Measurements from ENCODE around the gene SPN.
"Not testable (repeated sequence)": the region's sequence is repeated elsewhere in the genome, so short reads cannot be mapped to it uniquely, and the experiment has no call there.

SPN gene, protein sequence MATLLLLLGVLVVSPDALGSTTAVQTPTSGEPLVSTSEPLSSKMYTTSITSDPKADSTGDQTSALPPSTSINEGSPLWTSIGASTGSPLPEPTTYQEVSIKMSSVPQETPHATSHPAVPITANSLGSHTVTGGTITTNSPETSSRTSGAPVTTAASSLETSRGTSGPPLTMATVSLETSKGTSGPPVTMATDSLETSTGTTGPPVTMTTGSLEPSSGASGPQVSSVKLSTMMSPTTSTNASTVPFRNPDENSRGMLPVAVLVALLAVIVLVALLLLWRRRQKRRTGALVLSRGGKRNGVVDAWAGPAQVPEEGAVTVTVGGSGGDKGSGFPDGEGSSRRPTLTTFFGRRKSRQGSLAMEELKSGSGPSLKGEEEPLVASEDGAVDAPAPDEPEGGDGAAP

DNA sequence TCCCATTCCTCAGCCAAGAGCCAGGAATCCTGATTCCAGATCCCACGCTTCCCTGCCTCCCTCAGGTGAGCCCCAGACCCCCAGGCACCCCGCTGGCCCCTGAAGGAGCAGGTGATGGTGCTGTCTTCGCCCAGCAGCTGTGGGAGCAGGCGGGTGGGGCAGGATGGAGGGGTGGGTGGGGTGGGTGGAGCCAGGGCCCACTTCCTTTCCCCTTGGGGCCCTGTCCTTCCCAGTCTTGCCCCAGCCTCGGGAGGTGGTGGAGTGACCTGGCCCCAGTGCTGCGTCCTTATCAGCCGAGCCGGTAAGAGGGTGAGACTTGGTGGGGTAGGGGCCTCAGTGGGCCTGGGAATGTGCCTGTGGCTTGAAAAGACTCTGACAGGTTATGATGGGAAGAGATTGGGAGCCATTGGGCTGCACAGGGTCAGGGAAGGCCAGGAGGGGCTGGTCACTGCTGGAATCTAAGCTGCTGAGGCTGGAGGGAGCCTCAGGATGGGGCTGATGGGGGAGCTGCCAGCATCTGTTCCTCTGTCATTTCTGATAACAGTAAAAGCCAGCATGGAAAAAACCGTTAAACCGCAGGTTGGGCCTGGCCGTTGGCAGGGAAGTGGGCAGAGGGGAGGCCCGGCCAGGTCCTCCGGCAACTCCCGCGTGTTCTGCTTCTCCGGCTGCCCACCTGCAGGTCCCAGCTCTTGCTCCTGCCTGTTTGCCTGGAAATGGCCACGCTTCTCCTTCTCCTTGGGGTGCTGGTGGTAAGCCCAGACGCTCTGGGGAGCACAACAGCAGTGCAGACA is at the start of gene SPN:
SPN (plus strand) TSS at position 232 of the 791 bp plus-strand sequence; CDS start at position 714, 482 bp downstream.
- DNase-seq (ENCODE audit: low spot score): no peak

DNA sequence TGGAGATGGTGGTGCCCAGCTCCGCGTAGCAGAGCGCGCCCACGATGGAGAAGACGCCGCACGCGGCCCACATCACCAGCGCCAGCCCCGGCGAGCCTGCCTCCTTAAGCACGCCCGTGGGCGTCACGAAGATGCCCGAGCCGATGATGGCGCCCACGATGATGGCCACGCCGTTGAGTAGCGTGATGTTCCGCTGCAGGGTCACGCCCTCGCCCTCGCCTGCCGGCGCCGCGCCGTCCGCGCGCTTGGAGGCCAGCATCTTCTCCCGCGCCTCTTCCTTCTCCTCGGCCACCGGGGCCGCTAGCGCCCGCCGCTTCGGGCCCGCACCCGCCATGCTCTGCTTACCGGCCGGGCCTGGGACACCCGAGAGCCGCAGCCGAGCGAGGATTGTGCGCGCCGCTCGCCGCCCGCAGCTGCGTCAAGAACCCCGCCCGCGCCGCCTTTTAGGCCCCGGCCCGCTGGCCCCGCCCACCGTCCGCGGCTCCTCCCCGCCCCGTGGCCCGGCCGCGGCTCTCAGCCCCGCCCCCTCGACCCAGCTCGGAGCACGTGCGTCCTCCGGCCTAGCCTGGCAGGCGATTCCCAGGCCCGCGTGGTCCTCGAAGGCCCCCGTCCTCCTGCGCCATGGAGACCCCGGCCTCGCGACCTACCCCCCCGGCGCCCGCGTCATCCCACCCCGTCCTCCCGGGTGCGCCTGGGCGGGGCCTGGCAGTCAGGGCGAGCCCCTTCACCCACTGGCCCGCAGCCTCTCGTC is 49.6 kb upstream of the SPN start:
- DNase-seq (ENCODE audit: low spot score): peak; percentile 85

DNA sequence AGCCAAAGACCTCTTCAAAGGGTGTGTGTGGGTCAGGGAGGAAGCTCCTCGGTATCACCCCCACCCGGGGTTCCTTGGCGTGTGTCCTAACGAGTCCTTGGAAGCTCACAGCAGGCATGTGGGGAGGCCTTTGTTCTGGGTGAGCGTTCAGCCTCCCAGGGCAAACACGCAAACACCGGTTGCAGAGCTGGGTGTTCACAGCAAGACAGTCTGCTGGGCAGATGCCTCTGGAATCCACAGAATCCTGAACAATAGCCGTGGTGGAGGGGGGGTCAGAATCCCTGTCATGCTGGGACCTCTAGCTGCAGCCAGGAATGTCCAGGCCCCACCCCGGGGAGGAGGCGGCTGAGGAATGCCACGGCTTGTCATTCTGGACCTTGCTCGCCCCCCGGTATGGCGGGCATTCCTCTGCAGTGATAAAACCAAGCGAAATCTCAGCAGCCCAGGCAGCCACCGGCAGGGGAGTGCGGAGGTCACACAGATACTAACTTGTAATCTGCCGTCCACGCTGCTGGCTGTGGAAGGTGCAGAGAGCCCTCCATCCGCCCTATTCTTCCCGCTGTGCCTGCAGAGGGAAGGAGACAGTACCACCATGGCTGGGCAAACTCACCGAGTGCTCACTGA is 48.2 kb upstream of the SPN start:
- not testable (repeated sequence) for DNase-seq (ENCODE audit: low spot score)

DNA sequence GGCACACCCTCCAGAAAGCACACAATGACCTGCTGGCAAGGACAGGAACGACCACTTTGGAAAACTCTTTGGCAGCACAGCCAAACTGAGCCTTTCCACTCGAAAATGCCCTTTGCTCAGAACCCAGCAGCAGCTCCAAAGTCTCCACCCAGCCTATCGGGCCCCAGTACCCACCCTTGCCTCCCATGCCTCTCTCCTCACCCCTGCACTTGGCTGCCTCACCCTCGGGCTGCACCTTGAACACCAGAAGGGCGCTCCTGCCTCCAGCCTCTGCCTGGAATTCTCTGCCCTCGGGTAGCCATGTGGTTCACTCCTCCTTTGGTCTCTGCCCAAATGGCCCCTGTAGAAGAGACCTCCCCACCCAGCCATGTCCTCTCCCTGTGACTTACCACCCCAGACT is 46.9 kb upstream of the SPN start:
- DNase-seq (ENCODE audit: low spot score): not testable (repeated sequence)

DNA sequence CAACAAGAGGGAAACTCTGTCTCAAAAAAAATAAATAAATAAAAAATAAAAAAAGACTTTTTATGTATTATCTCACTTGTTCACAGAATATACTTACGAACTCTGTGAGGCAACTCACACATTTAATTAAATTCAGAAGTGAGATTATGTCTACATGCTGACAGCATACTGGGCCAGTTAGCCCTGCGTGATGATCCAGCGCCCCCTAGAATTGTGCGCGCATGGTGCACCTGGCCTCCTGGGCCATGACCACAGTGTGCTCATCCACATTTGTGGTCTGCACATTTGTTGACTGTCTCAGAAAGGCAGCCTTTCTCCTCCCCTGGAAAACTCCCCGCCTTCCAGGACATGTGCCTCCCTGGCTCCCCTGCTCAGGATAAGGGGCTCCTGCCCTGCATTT is 42.5 kb upstream of the SPN start:
- peak; percentile 9 for DNase-seq (ENCODE audit: low spot score)

DNA sequence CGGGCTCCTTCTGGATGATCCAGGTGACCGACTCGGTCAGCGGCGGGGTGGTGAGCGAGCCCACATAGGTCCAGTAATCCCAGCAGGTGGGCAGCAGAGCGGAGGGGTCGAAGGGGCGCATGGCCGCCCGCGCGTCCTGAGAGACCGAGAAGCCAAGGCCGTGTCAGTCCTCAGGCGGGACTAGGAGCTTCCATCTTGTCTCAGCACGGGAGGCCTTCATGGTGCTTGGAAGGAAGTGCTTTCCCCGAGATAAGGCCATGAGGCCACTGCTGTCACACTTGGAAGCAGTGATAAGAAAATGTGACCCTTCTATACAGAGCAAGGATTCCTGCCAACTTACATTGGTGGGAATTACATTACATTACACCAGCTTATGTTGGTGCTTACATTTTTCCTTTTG is 40.3 kb upstream of the SPN start:
- DNase-seq (ENCODE audit: low spot score): not testable (repeated sequence)

DNA sequence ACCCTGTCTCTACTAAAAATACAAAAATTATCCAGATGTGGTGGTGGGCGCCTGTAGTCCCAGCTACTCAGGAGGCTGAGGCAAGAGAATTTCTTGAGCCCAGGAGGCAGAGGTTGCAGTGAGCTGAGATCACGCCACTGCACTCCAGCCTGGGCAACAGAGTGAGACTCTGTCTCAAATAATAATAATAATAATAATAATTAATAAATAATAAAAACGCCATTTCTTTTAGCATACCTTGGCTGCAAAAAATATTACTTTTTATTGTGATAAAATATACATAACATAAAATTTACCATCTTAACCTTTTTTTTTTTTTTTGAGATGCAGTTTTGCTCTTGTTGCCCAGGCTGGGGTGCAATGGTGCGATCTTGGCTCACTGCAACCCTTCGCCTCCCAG is 39.8 kb upstream of the SPN start:
- DNase-seq (ENCODE audit: low spot score): not testable (repeated sequence)

DNA sequence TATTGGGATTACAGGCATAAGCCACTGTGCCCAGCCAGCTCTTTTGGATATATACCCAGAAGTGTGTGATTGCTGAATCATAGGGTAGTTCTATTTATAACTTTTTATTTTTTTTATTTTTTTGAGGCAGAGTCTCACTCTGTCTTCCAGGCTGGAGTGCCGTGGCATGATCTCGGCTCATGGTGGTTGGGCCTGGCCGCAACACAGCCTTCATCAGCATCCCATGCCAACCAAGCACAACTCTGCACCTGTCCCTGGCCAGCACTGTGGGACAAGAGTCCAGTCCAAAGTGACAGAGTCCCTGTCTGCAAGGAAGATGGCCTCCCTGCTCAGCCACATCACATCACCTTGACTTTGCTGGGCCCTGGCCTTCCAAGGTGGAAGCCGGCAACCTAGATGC is 37.9 kb upstream of the SPN start:
- not testable (repeated sequence) for DNase-seq (ENCODE audit: low spot score)

DNA sequence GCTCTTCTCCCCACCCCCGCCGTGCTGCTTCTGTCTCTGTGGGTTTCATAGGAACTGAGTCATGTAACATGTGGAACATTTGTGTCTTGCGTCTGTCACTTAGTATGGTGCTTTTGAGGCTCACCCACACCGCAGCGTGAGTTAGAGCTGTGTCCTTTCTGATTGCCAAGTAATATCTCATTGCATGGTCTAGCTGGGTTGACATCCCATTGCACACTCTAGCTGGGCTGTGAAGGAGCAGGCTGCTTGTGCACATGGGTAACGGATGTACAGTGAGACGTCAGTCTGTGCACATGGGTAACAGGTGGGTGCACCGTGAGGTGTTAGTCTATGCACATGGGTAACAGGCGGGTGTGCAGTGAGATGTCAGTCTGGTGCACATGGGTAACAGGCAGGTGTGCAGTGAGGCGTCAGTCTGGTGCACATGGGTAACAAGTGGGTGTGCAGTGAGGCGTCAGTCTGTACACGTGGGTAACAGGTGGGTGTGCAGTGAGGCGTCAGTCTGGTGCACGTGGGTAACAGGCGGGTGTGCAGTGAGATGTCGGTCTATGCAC is 36.2 kb upstream of the SPN start:
- not testable (repeated sequence) for DNase-seq (ENCODE audit: low spot score)

DNA sequence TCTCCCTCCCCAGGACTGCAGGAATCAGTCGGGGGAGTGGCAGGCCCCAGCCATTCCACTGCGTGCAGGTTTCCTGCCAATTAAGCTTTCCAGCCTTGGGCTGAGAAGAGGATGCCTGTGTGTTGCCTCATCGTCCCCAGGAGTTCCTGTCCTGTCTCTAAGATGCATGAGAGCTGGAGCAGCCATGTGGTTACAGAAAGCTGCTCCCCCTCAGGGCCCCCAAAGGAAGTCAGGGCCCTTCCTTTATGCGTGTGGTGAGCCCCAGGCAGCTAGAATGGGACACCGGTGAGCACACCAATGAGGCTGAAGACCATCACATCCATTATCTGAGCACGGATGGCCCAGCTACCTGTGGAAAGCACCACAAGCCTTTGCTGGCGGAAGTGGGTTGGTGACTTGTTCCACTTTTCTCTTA is 35.4 kb upstream of the SPN start:
- DNase-seq (ENCODE audit: low spot score): not testable (repeated sequence)

DNA sequence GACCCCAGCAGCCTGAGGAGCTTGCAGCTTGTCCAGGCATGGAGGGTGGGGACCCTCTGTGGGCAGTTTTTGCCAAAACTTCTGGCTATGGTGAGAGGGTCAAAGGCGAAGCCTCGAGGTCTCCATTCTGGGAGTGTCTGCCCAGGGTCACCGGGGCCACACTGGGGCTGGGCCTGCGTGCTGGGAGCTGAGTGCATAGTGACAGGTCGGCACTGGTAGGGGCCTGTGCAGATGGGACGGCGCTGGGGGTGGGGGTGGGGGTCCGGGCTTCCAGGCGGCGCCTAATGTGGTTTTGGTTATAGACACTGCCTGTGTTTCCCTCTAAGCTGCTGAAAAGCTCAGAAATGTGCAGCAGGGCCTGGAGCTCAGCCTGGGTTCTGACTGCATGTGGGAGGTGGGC is 34.3 kb upstream of the SPN start:
- DNase-seq (ENCODE audit: low spot score): not testable (repeated sequence)

DNA sequence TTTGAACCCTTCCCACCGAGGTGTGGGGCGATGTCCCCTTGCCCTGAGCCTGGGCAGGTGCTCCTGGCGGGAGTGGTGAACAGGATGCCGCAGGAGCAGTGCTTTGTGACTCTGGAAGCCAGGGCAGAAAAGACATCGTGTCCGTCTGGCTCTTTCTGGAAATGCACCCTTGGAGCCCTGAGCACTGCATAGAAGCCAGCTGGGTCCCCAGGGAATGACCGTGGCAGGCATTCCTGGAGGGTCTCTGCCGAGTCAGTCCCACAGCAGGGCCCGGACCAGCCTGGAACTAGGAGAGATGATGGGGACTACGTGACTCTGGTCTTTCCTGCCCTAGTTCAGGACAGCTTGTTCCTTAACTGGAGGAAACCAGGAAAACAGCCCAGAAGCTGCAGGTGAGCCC is 33.7 kb upstream of the SPN start:
- DNase-seq (ENCODE audit: low spot score): not testable (repeated sequence)

DNA sequence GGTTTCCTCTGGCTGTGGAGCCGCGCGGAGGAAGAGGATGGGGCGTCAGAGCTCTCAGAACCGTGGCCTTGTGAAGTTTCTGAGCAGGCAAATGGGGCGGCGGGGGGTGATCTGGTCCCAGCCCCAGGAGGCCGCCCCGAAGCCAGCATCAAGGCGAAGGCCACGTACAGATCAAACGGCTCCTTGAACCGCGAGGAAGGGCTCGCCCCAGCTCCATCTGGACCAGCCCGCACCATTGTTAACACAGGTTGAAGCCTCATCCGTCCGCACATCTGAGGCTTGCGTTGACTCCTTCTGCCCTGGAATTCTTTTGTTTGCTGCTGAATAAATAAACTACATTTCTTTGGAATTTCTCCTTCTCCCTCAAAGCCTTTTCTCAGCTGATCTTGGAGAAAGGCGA is 31.4 kb upstream of the SPN start:
- DNase-seq (ENCODE audit: low spot score): not testable (repeated sequence)

DNA sequence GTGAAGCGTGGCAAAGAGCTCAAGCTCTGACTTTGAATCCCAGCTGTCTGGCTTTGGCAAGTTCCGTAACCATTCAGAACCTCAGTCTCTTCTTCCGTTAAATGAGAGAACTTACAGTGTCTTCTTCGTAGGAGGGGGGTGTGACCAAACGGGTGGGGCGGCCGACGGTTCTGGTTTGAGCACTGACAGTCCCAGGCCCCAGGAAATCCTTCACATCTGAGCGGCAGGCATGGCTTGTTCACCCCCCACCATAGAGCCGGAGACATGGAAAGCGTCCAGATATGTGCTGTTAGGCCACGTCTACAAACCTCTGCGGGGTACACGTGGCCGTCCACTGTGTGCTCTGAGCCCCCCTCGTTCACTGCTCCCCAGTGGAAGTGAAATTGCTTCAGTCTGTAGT is 27.1 kb upstream of the SPN start:
- DNase-seq (ENCODE audit: low spot score): not testable (repeated sequence)

DNA sequence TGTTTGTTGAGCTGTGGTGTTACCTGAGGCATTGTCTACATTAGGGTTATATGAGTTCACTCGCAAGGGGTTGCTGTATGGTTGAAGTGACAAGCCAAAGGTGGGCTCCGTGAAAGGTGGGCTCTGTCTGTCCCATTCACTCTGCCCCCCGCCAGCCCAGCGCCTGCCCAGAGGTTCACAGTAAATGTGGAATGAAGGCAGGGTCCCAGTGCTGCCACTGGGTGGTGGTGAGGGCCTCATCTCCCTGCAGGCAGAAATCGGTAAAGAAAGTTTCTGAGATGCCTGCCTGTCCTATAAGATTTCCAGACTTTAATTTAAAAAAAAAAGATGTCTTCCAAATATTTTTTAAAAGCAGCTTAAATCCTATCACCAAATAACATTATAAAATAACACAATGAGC is 26.7 kb upstream of the SPN start:
- DNase-seq (ENCODE audit: low spot score): not testable (repeated sequence)

DNA sequence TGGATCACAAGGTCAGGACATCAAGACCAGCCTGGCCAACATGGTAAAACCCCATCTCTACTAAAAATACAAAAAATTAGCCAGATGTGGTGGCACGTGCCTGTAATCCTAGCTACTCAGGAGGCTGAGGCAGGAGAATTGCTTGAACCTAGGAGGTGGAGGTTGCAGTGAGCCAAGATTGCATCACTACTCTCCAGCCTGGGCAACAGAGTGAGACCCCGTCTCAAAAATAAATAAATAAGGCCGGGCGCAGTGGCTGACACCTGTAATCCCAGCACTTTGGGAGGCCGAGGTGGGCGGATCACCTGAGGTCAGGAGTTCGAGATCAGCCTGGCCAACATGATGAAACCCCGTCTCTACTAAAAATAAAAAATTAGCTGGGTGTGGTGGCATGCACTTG is 24.3 kb upstream of the SPN start:
- DNase-seq (ENCODE audit: low spot score): not testable (repeated sequence)

DNA sequence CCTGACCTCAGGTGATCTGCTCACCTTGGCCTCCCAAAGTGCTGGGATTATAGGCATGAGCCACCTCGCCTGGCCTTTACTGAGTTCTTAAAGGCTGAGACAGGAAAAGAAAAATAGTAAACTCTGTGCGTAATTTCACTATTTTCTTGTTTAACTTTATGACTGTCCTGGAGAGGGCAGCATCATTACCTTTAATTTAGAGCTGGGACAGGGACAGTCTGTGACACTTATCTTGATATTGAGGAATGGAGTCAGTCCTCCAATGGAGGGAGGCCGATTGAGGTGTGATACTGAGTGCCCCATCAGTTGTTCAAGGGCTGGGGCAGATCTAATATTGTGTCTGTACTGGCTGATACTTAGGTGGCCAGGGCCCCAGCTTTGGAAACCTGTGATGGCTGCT is 21.5 kb upstream of the SPN start:
- peak; percentile 9 for DNase-seq (ENCODE audit: low spot score)

DNA sequence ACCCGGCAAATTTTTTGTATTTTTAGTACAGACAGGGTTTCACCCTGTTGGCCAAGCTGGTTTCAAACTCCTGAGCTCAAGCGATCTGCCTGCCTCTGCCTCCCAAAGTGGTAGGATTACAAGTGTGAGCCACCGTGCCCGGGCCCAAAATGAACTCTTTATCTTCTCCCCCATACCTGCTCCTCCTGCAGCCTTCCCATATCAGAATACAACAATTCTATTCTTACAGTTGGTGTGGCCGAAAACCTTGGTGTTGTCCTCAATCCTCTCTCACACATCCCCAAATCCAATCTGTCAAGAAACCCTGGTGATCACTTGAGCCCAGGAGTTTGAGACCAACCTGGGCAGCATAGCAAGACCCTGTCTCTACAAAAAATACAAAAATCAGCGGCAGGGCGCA is 19.5 kb upstream of the SPN start:
- no peak for DNase-seq (ENCODE audit: low spot score)

DNA sequence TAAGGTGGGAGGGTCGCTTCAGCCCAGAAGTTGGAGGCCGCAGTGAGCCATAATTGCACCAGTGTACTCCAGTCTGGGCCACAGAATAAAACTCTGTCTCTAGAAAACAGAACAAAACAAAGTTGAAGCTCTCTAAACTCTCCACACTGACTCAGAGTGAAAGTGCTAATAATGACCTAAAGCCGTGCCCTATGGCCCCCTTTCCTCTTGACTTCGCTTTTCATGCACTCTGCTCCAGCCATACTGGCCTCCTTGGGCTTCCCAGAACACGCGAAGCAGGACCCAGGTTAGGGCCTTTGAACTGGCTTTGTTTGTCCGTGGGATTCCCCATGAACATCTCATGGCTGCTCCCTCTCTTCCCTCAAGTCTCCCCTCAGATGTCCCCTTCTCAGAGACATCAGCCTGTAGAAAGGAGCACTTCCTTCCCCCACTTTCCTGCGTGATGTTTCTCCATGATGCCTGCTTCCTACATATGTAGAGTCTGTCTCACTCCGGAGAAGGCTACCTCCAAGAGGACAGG is 18.6 kb upstream of the SPN start:
- no peak for DNase-seq (ENCODE audit: low spot score)

DNA sequence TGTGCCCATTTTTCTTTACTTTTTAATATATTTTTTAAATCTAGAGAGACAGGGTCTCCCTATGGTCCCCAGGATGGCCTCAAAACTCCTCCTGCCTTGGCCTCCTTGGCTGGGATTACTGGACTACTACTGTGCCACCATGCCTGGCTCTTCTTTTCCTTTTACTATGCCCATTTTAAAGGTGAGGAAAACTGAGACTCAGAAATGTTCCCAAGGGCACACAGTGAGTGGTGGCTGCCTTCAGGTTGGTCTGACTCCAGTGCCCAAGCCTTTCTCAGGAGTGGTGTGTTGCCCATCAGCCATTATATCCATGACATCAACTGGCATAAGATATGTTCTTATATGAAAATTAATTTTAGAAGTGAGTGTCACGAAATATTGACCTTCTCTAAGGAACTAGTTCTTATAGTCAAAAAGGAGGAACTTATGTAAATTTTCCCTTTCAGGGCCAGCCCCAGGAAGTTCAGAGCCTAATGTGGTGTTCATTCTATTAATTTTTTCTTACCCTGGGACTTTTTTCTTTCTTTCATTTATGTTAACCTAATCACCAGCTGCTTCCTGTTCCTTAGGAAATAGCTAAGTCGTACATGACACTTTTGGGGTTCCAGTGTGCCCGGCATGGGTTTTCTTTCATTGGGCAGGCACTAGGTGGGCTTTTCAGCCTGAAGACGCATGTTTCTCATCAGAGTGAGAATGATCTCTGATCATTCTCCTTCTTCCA is 17.9 kb upstream of the SPN start:
- DNase-seq (ENCODE audit: low spot score): no peak

DNA sequence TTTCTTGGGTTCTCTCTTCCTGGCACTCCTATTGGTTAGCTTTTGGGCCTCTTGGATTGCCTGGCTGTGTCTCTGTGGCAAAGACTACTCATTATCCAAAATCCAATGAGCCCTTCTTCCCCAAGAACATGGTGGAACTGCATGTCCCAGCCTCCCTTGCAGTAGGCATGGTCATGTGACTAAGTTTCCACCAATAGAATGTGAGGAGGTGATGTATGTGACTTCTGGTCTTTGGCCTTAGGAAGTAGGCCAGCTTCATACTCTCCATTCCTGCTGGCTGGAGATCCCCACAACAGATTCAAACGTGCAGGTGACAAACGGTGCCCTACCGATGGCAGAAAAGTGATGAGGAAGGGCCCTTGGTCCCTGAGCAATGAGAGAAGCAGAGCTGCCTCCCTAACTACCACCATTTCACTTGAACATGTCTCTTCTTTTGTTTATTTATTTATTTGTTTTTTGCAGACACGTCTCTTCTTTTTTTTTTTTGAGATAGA is 17.3 kb upstream of the SPN start:
- no peak for DNase-seq (ENCODE audit: low spot score)
